Measurements from ENCODE around the gene NOS1. TPM values are rescaled to one million over a fixed set of nuclear protein-coding genes. Genes with fewer than 3 reads are reported as not detected.

The NOS1 gene
- total RNA-seq, 4 donors from 2014 or later, result 6.6 to 15.4 (median 12.0) TPM

DNA sequence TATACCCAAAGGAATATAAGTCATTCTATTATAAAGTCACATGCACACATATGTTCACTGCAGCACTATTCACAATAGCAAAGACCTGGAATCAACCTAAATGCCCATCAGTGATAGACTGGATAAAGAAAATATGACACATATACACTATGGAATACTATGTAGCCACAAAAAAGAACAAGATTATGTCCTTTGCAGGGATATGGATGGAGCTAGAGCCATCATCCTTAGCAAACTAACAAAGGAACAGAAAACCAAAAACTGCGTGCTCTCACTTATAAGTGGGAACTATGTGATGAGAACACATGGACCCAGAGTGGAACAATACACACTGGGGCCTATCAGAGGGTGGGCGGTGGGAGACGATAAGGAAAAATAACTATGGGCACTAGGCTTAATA is 192.4 kb downstream of the NOS1 start:
- 81% methylated on average over 3 of the region's 3 CpGs for WGBS
- TF ChIP-seq POLR2AphosphoS5 (IDR thresholded peaks at IDR 0.05) (no peak), EP300 (IDR thresholded peaks at IDR 0.05) (no peak), CTCF (IDR thresholded peaks at IDR 0.05) (no peak), POLR2A (IDR thresholded peaks at IDR 0.05) (no peak)
- Histone ChIP-seq H3K4me3 (no peak overlapping the region), H3K36me3 (peaks cover 93% of the 10 kb centered on the region), H3K27me3 (no peaks in the 10 kb centered on the region), H3K27ac (no peak overlapping the region), H3K9me3 (no peaks in the 10 kb centered on the region), H3K4me1 (no peaks in the 10 kb centered on the region)
- no peak for DNase-seq (ENCODE audit: low spot score in 2 of 2)

DNA sequence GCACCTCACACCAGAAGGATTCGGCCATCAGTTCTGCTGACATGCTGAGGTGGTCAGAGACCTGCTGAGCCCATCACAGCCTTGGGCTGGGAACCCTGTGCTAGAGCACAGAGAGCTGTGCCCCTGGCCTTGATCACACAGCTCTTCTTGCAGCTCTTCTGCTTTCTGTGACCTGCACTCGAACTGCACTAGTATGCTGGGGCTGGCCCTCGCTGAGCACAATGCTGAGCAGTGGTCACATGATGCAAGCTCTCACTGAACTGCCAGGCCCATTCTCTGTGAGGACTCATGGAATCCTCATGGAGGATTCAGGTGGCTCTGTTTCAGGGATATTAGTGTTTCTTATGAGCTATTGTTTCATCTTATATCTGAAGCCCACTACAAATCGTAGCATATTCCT is 193.7 kb downstream of the NOS1 start:
- TF ChIP-seq POLR2A (IDR thresholded peaks at IDR 0.05) (no peak), POLR2AphosphoS5 (IDR thresholded peaks at IDR 0.05) (no peak), CTCF (IDR thresholded peaks at IDR 0.05) (no peak), EP300 (IDR thresholded peaks at IDR 0.05) (no peak)
- H3K9me3 ChIP-seq, result no peaks in the 10 kb centered on the region
- DNase-seq (ENCODE audit: low spot score in 2 of 2), result peak in 1 of 2 donors; percentile 41
- 95% methylated on average over 3 of the region's 4 CpGs for WGBS
- no peak overlapping the region for H3K27ac ChIP-seq
- peaks cover 93% of the 10 kb centered on the region for H3K36me3 ChIP-seq
- H3K27me3 ChIP-seq, result no peaks in the 10 kb centered on the region
- H3K4me3 ChIP-seq, result no peak overlapping the region
- no peaks in the 10 kb centered on the region for H3K4me1 ChIP-seq

- H3K4me1 ChIP-seq, result no peaks in the 10 kb centered on the region
- TF ChIP-seq POLR2A (IDR thresholded peaks at IDR 0.05) (no peak), EP300 (IDR thresholded peaks at IDR 0.05) (no peak), CTCF (IDR thresholded peaks at IDR 0.05) (no peak), POLR2AphosphoS5 (IDR thresholded peaks at IDR 0.05) (no peak)
- 93% methylated on average over 4 of the region's 4 CpGs for WGBS
- no peak overlapping the region for H3K27ac ChIP-seq
- DNase-seq (ENCODE audit: low spot score in 2 of 2), result no peak
- no peaks in the 10 kb centered on the region for H3K27me3 ChIP-seq
- peaks cover 94% of the 10 kb centered on the region for H3K36me3 ChIP-seq
- no peaks in the 10 kb centered on the region for H3K9me3 ChIP-seq
- no peak overlapping the region for H3K4me3 ChIP-seq
Observed at GRCh38 chr12:117166107-117166506, 195.3 kb downstream of the NOS1 start.

DNA sequence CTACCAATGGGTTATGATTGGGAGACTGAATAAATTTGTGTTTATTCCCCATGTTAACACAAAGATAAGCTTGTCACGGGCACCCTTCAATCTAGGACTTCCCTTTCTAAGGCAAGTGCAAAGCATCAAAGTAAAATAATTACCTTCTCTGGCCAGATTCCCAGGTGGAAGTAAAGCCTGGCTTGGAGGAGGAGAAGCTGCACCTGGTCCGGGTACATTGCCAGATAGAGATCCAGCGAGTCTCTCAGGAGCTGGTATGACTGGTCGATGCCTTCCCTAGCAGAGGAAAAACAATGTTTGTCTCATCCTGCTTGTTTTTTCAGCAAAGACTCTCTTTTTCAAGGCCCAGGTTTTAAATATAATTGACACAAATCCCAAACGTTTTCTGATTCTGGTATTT is 196.1 kb downstream of the NOS1 start:
- no peaks in the 10 kb centered on the region for H3K4me1 ChIP-seq
- no peak for DNase-seq (ENCODE audit: low spot score in 2 of 2)
- H3K27me3 ChIP-seq, result no peaks in the 10 kb centered on the region
- no peak overlapping the region for H3K4me3 ChIP-seq
- no peaks in the 10 kb centered on the region for H3K9me3 ChIP-seq
- 44% methylated on average over 5 of the region's 5 CpGs for WGBS
- TF ChIP-seq POLR2A (IDR thresholded peaks at IDR 0.05) (no peak), EP300 (IDR thresholded peaks at IDR 0.05) (no peak), CTCF (IDR thresholded peaks at IDR 0.05) (no peak), POLR2AphosphoS5 (IDR thresholded peaks at IDR 0.05) (no peak)
- no peak overlapping the region for H3K27ac ChIP-seq
- peaks cover 94% of the 10 kb centered on the region for H3K36me3 ChIP-seq

GRCh38 chr12:117162633-117163032 is 198.8 kb downstream of the NOS1 start:
- 83% methylated on average over 7 of the region's 7 CpGs for WGBS
- no peaks in the 10 kb centered on the region for H3K27me3 ChIP-seq
- TF ChIP-seq CTCF (IDR thresholded peaks at IDR 0.05), result no peak
- no peak for TF ChIP-seq EP300 (IDR thresholded peaks at IDR 0.05)
- no peak for TF ChIP-seq POLR2AphosphoS5 (IDR thresholded peaks at IDR 0.05)
- TF ChIP-seq POLR2A (IDR thresholded peaks at IDR 0.05), result no peak
- no peak for DNase-seq (ENCODE audit: low spot score in 2 of 2)
- H3K9me3 ChIP-seq, result no peaks in the 10 kb centered on the region
- no peak overlapping the region for H3K27ac ChIP-seq
- H3K36me3 ChIP-seq, result peaks cover 94% of the 10 kb centered on the region
- no peaks in the 10 kb centered on the region for H3K4me1 ChIP-seq
- no peak overlapping the region for H3K4me3 ChIP-seq

All from suprapubic skin (tissue), 4 donors.